Mucosa of descending colon (tissue), 3 donors: Measurements from ENCODE around the gene PLA2G4B. TPM values are rescaled to one million over a fixed set of nuclear protein-coding genes. Genes with fewer than 3 reads are reported as not detected.

ENCODE experiments used
- ATAC-seq: fragments of 200-7000 bp; cut with Tn5 transposase; one replicate; pipeline ENCODE4 v1.9.1; 2020; ENCODE audit warnings: mild to moderate bottlenecking, moderate library complexity
- DNase-seq, 3 donors: peaks; one replicate each; pipeline ENCODE4 v3.0.0-alpha.2; 2020
- H3K36me3 ChIP-seq: fragments of 200-600 bp; one replicate; pipeline ENCODE4 v1.8.0; 2021; ENCODE audit warnings: low read depth, mild to moderate bottlenecking
- H3K4me1 ChIP-seq: fragments of 200-600 bp; one replicate; pipeline ENCODE4 v1.8.0; 2021; ENCODE audit warnings: low read depth, mild to moderate bottlenecking
- H3K4me3 ChIP-seq: fragments of 200-600 bp; one replicate; pipeline ENCODE4 v1.8.0; 2021; ENCODE audit warnings: mild to moderate bottlenecking
- H3K9me3 ChIP-seq: fragments of 200-600 bp; one replicate; pipeline ENCODE4 v1.8.0; 2021; ENCODE audit warnings: mild to moderate bottlenecking
- CTCF ChIP-seq: fragments of 200-600 bp; IDR thresholded peaks from one replicate; pipeline ENCODE4 v1.8.0; 2022; ENCODE audit warnings: antibody characterized with exemption, mild to moderate bottlenecking
- intact Hi-C, 2 donors: fragments of 100-400 bp; cut with DNase I in 1 of 2; cut with micrococcal nuclease in 1 of 2; formaldehyde crosslinking; loops; one replicate each; pipeline versions ENCODE4 v1.11.0 to v1.11.1; 2022; cut with DNase I, micrococcal nuclease
- total RNA-seq, 3 donors: library from RNA; stranded (reverse); fragmentation: NEBNext Ultra II Directional in 2 of 3; extraction: Animal tissue kit (Norgen Biotek cat#: 25700) in 2 of 3; gene quantifications; one replicate each; pipeline versions ENCODE4 v1.2.1 to v1.2.4, GENCODE V29; 2021 to 2023
- donor health status: DM: no; HTN: no; CAD: no; lungs with moderate emphysema.
- donor health status: DM: no; HTN: no; CAD: no.
- donor health status: DM: no; HTN: yes; CAD: no.

PLA2G4B gene
- total RNA-seq, 3 donors from 2014 or later = 5.2 to 9.7 (median 6.4) TPM

- H3K4me1 ChIP-seq = no peaks in the 10 kb centered on the region
- ATAC-seq = no peak
- no peaks in the 10 kb centered on the region for H3K9me3 ChIP-seq
- H3K36me3 ChIP-seq = no peaks in the 10 kb centered on the region
- intact Hi-C loops = no loop called here
- no peak for TF ChIP-seq CTCF
- DNase-seq = no peak
- no peak overlapping the region for H3K4me3 ChIP-seq
These were observed 18.1 kb downstream of the PLA2G4B start for GRCh38 chr15:41856716-41857115.

GRCh38 chr15:41857316-41857715 lies 18.7 kb downstream of the PLA2G4B start:
- H3K9me3 ChIP-seq = no peaks in the 10 kb centered on the region
- no peak for ATAC-seq
- no peaks in the 10 kb centered on the region for H3K4me1 ChIP-seq
- no peak overlapping the region for H3K4me3 ChIP-seq
- no peaks in the 10 kb centered on the region for H3K36me3 ChIP-seq
- no peak for TF ChIP-seq CTCF
- intact Hi-C loops = no loop called here
- no peak for DNase-seq

GRCh38 chr15:41858756-41859155 lies 20.1 kb downstream of the PLA2G4B start:
- Histone ChIP-seq H3K4me3 (no peak overlapping the region), H3K36me3 (no peaks in the 10 kb centered on the region), H3K4me1 (no peaks in the 10 kb centered on the region), H3K9me3 (no peaks in the 10 kb centered on the region)
- intact Hi-C loops = no loop called here
- no peak for DNase-seq
- ATAC-seq = no peak
- no peak for TF ChIP-seq CTCF

- no peaks in the 10 kb centered on the region for H3K4me1 ChIP-seq
- DNase-seq = no peak
- no peak for TF ChIP-seq CTCF
- ATAC-seq = no peak
- H3K4me3 ChIP-seq = no peak overlapping the region
- no peaks in the 10 kb centered on the region for H3K9me3 ChIP-seq
- H3K36me3 ChIP-seq = no peaks in the 10 kb centered on the region
- intact Hi-C loops = no loop called here
These were observed 21.6 kb downstream of the PLA2G4B start for GRCh38 chr15:41860049-41860828.

GRCh38 chr15:41861736-41862356 lies 23.2 kb downstream of the PLA2G4B start:
- no peaks in the 10 kb centered on the region for H3K9me3 ChIP-seq
- intact Hi-C loops = no loop called here
- H3K36me3 ChIP-seq = no peaks in the 10 kb centered on the region
- H3K4me1 ChIP-seq = no peaks in the 10 kb centered on the region
- H3K4me3 ChIP-seq = no peak overlapping the region
- no peak for DNase-seq
- ATAC-seq = no peak
- TF ChIP-seq CTCF = no peak
